Osteocyte (in vitro differentiated cells): ENCODE data around the gene IZUMO1R. TPM values are rescaled to one million over a fixed set of nuclear protein-coding genes. Genes with fewer than 3 reads are reported as not detected.
A peak's percentile ranks its signal among the peaks of the same experiment; 100 is the strongest.

Experiments
- DNase-seq: peaks from one replicate; pipeline ENCODE4 v3.0.0; 2021; ENCODE audit warnings: mixed read lengths; ENCODE audit not compliant: unreplicated experiment; ENCODE audit errors: extremely low spot score
- H3K27ac Mint-ChIP-seq: one replicate; pipeline ENCODE4 v1.8.0; 2021; ENCODE audit warnings: mild to moderate bottlenecking, mixed read lengths; ENCODE audit not compliant: unreplicated experiment
- H3K27me3 Mint-ChIP-seq: one replicate; pipeline ENCODE4 v1.8.0; 2021; ENCODE audit warnings: mixed read lengths; ENCODE audit not compliant: unreplicated experiment
- H3K36me3 Mint-ChIP-seq: one replicate; pipeline ENCODE4 v1.8.0; 2021; ENCODE audit warnings: mixed read lengths; ENCODE audit not compliant: unreplicated experiment
- H3K4me1 Mint-ChIP-seq: one replicate; pipeline ENCODE4 v1.8.0; 2021; ENCODE audit warnings: mixed read lengths; ENCODE audit not compliant: unreplicated experiment
- H3K4me3 Mint-ChIP-seq: one replicate; pipeline ENCODE4 v1.8.0; 2021; ENCODE audit warnings: mild to moderate bottlenecking, moderate library complexity, mixed read lengths; ENCODE audit not compliant: unreplicated experiment
- H3K9me3 Mint-ChIP-seq: one replicate; pipeline ENCODE4 v1.8.0; 2021; ENCODE audit warnings: mixed read lengths; ENCODE audit not compliant: unreplicated experiment
- CTCF ChIP-seq: fragments of 200-600 bp; sonication (generic); IDR thresholded peaks from 2 replicates; pipeline ENCODE4 v1.5.0; 2021; ENCODE audit warnings: antibody characterized with exemption, mild to moderate bottlenecking, moderate library complexity
- total RNA-seq: library from RNA; stranded (reverse); gene quantifications from 2 replicates; pipeline ENCODE4 v1.2.1, GENCODE V29; 2021

Gene IZUMO1R
- total RNA-seq, 1 donor from 2014 or later: not detected

GRCh38 chr11:94325681-94326080, 21.3 kb downstream of the IZUMO1R start:
- DNase-seq: no peak
- no peaks in the 10 kb centered on the region for H3K36me3 Mint-ChIP-seq

DNA sequence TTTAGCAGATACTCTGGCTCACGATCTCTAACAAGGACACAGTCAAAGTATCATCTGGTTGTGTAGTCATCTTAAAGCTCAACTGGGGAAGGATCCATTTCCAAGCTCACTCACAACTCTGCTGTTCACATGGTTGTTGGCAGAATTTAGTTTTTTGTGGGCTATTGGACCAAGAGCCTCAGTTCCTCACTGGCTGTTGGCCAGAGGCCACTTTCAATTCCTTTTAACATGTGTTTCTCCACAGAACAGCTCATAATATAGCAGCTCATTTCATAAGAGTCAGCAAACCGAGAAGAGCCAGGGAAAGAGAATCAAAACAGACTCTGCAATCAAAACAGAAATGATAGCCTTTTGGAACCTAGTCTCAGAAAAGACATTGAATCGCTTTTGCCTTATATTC, 22.6 kb downstream of the IZUMO1R start:
- H3K4me1 Mint-ChIP-seq: no peaks in the 10 kb centered on the region
- no peaks in the 10 kb centered on the region for H3K36me3 Mint-ChIP-seq
- H3K27me3 Mint-ChIP-seq: peaks cover 5% of the 10 kb centered on the region
- no peaks in the 10 kb centered on the region for H3K9me3 Mint-ChIP-seq
- H3K27ac Mint-ChIP-seq: no peak overlapping the region
- H3K4me3 Mint-ChIP-seq: no peak overlapping the region
- no peak for DNase-seq
- TF ChIP-seq CTCF: no peak

More at GRCh38 chr11:94325681-94326080, 21.3 kb downstream of the IZUMO1R start:
- Mint-ChIP-seq H3K4me3 (no peak overlapping the region), H3K4me1 (no peaks in the 10 kb centered on the region), H3K27me3 (peaks cover 5% of the 10 kb centered on the region), H3K9me3 (peaks cover 2% of the 10 kb centered on the region), H3K27ac (no peak overlapping the region)
- TF ChIP-seq CTCF: peak; percentile 32

GRCh38 chr11:94328587-94329080, 24.3 kb downstream of the IZUMO1R start:
- Mint-ChIP-seq H3K27ac (no peak overlapping the region), H3K9me3 (no peaks in the 10 kb centered on the region), H3K27me3 (peaks cover 5% of the 10 kb centered on the region), H3K36me3 (no peaks in the 10 kb centered on the region), H3K4me3 (no peak overlapping the region), H3K4me1 (no peaks in the 10 kb centered on the region)
- TF ChIP-seq CTCF: no peak
- no peak for DNase-seq

DNA sequence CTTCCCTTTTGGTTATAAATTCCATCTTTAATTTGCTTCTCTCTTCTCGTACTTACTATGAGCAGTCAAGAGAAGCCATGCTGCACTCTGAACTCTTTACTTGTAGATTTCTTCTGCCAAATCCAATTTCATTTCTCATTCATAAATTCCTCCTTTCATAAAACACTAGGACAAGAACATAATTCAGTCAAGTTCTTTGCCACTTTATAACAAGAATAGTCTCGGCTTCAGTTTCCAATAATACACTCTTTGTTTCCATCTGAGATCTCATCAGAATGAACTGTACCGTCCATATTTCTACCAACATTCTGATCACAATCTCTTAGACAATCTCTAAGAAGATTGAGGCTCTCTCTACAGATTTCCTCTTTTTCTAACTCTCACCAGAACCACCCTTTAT, 25.1 kb downstream of the IZUMO1R start:
- no peaks in the 10 kb centered on the region for H3K9me3 Mint-ChIP-seq
- no peak overlapping the region for H3K4me3 Mint-ChIP-seq
- DNase-seq: no peak
- H3K4me1 Mint-ChIP-seq: no peaks in the 10 kb centered on the region
- H3K36me3 Mint-ChIP-seq: no peaks in the 10 kb centered on the region
- peaks cover 2% of the 10 kb centered on the region for H3K27me3 Mint-ChIP-seq
- H3K27ac Mint-ChIP-seq: no peak overlapping the region
- no peak for TF ChIP-seq CTCF

DNA sequence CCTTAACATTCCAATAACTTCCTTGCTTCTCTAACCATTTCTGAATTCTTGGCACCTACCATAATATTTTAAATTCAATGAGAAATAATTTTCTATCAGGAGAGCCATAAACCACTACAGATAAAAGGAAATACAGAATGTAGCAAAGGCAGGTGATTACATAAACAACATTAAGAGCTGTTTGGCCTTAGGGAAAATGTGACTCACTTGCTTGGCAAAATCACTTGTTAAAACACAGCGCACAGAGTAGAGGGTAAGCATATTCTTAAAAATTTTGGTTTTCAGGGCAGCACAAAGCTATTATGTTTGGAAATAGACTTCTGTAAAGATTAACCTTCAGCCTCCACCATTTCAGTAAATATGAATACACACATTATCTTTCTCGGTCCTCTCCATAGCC, 26.4 kb downstream of the IZUMO1R start:
- H3K27ac Mint-ChIP-seq: no peak overlapping the region
- H3K9me3 Mint-ChIP-seq: no peaks in the 10 kb centered on the region
- TF ChIP-seq CTCF: no peak
- H3K4me1 Mint-ChIP-seq: no peaks in the 10 kb centered on the region
- H3K27me3 Mint-ChIP-seq: peaks cover 2% of the 10 kb centered on the region
- no peak overlapping the region for H3K4me3 Mint-ChIP-seq
- DNase-seq: no peak
- no peaks in the 10 kb centered on the region for H3K36me3 Mint-ChIP-seq
